ENCODE data around the gene CPS1.

Gene CPS1

GRCh38 chr2:210647151-210647550 lies 90.8 kb downstream of the CPS1 start:
- TF ChIP-seq CTCF (IDR thresholded peaks at IDR 0.05; ENCODE audit: control extremely low read depth, extremely low read depth, low read depth, missing control alignments): no peak
- ChIA-PET CTCF (interaction anchor here (1.3 kb wide), 1 partner anchor 12 kb away, joined by 3 read pairs; no protein-coding TSS in a partner anchor), POLR2A (no interaction called here)
- no peak for DNase-seq (ENCODE audit: extremely low spot score)

- ChIA-PET POLR2A (no interaction called here), CTCF (no interaction called here)
- no peak for TF ChIP-seq CTCF (IDR thresholded peaks at IDR 0.05; ENCODE audit: control extremely low read depth, extremely low read depth, low read depth, missing control alignments)
- no peak for DNase-seq (ENCODE audit: extremely low spot score)
These were observed 97.7 kb downstream of the CPS1 start for GRCh38 chr2:210654091-210654490.

GRCh38 chr2:210655229-210655975 lies 99.0 kb downstream of the CPS1 start:
- CTCF ChIA-PET: interaction anchor here (1.4 kb wide), 1 partner anchor 10 kb away, joined by 3 read pairs; no protein-coding TSS in a partner anchor
- POLR2A ChIA-PET: no interaction called here
- DNase-seq (ENCODE audit: extremely low spot score): no peak
- no peak for TF ChIP-seq CTCF (IDR thresholded peaks at IDR 0.05; ENCODE audit: control extremely low read depth, extremely low read depth, low read depth, missing control alignments)

GRCh38 chr2:210657874-210658273 lies 101.5 kb downstream of the CPS1 start:
- ChIA-PET POLR2A (no interaction called here), CTCF (no interaction called here)
- TF ChIP-seq CTCF (IDR thresholded peaks at IDR 0.05; ENCODE audit: control extremely low read depth, extremely low read depth, low read depth, missing control alignments): no peak
- no peak for DNase-seq (ENCODE audit: extremely low spot score)

- DNase-seq (ENCODE audit: extremely low spot score): no peak
- ChIA-PET POLR2A (no interaction called here), CTCF (interaction anchor here (1.2 to 3.4 kb wide), 2 partner anchors 13 to 22 kb away, joined by 3 to 11 read pairs; no protein-coding TSS in a partner anchor)
- no peak for TF ChIP-seq CTCF (IDR thresholded peaks at IDR 0.05; ENCODE audit: control extremely low read depth, extremely low read depth, low read depth, missing control alignments)
These were observed 104.4 kb downstream of the CPS1 start for GRCh38 chr2:210660751-210661150.

- no peak for DNase-seq (ENCODE audit: extremely low spot score)
- ChIA-PET CTCF (interaction anchor here (0.6 to 3.4 kb wide), 3 partner anchors 11 to 42 kb away, joined by 3 to 11 read pairs (median 4); no protein-coding TSS in a partner anchor), POLR2A (no interaction called here)
- TF ChIP-seq CTCF (IDR thresholded peaks at IDR 0.05; ENCODE audit: control extremely low read depth, extremely low read depth, low read depth, missing control alignments): no peak
These were observed 106.2 kb downstream of the CPS1 start for GRCh38 chr2:210662560-210662959.

Measured in GM10248 (cell line).